Measurements from ENCODE around the gene PCGF3. TPM values are rescaled to one million over a fixed set of nuclear protein-coding genes. Genes with fewer than 3 reads are reported as not detected.
"Not testable (repeated sequence)": the region's sequence is repeated elsewhere in the genome, so short reads cannot be mapped to it uniquely, and the experiment has no call there.

PCGF3 gene
- polyA plus RNA-seq, 2 donors, result 27.0 to 63.7 TPM

GRCh38 chr4:774419-775092, 68.9 kb downstream of the PCGF3 start:
- H3K9me3 ChIP-seq (ENCODE audit: control insufficient read depth in 2 of 2, insufficient read depth in 1 of 2, low read depth in 1 of 2, low read length in 1 of 2); H3K27me3 ChIP-seq (ENCODE audit: control insufficient read depth in 1 of 2, insufficient read depth in 2 of 2, low read length in 2 of 2); H3K27ac ChIP-seq (ENCODE audit: low read depth in 2 of 2, low read length in 1 of 2); H3K4me3 ChIP-seq (ENCODE audit: low read depth in 1 of 2, low read length in 2 of 2); H3K4me1 ChIP-seq (ENCODE audit: control insufficient read depth in 2 of 2, insufficient read depth in 2 of 2, low read length in 1 of 2): not testable (repeated sequence)
- peaks cover 5 to 35% of the 10 kb centered on the region in 2 donors for H3K36me3 ChIP-seq (ENCODE audit: control insufficient read depth in 2 of 2, insufficient read depth in 2 of 2, low read length in 1 of 2)
- 94 to 96% methylated on average over 30 of the region's 30 CpGs for WGBS, 2 donors

- WGBS, 2 donors, result 98% methylated on average over 2 of the region's 2 CpGs
- H3K27me3 ChIP-seq (ENCODE audit: control insufficient read depth in 1 of 2, insufficient read depth in 2 of 2, low read length in 2 of 2); H3K4me3 ChIP-seq (ENCODE audit: low read depth in 1 of 2, low read length in 2 of 2); H3K27ac ChIP-seq (ENCODE audit: low read depth in 2 of 2, low read length in 1 of 2); H3K9me3 ChIP-seq (ENCODE audit: control insufficient read depth in 2 of 2, insufficient read depth in 1 of 2, low read depth in 1 of 2, low read length in 1 of 2): not testable (repeated sequence)
- peaks cover 0 to 34% of the 10 kb centered on the region in 2 donors for H3K36me3 ChIP-seq (ENCODE audit: control insufficient read depth in 2 of 2, insufficient read depth in 2 of 2, low read length in 1 of 2)
- H3K4me1 ChIP-seq (ENCODE audit: control insufficient read depth in 2 of 2, insufficient read depth in 2 of 2, low read length in 1 of 2), result peaks cover 8 to 14% of the 10 kb centered on the region in 2 donors
These were observed 69.9 kb downstream of the PCGF3 start for GRCh38 chr4:775485-775884.

GRCh38 chr4:776743-777441, 71.3 kb downstream of the PCGF3 start:
- Histone ChIP-seq H3K27me3 (ENCODE audit: control insufficient read depth in 1 of 2, insufficient read depth in 2 of 2, low read length in 2 of 2) (no peaks in the 10 kb centered on the region), H3K27ac (ENCODE audit: low read depth in 2 of 2, low read length in 1 of 2) (no peak overlapping the region), H3K9me3 (ENCODE audit: control insufficient read depth in 2 of 2, insufficient read depth in 1 of 2, low read depth in 1 of 2, low read length in 1 of 2) (no peaks in the 10 kb centered on the region), H3K36me3 (ENCODE audit: control insufficient read depth in 2 of 2, insufficient read depth in 2 of 2, low read length in 1 of 2) (peaks cover 0 to 30% of the 10 kb centered on the region in 2 donors), H3K4me3 (ENCODE audit: low read depth in 1 of 2, low read length in 2 of 2) (no peak overlapping the region), H3K4me1 (ENCODE audit: control insufficient read depth in 2 of 2, insufficient read depth in 2 of 2, low read length in 1 of 2) (peaks cover 2 to 19% of the 10 kb centered on the region in 2 donors)
- WGBS, 2 donors, result 93 to 95% methylated on average over 9 of the region's 9 CpGs

GRCh38 chr4:777520-778262, 72.1 kb downstream of the PCGF3 start:
- Histone ChIP-seq H3K27ac (ENCODE audit: low read depth in 2 of 2, low read length in 1 of 2) (no peak overlapping the region), H3K9me3 (ENCODE audit: control insufficient read depth in 2 of 2, insufficient read depth in 1 of 2, low read depth in 1 of 2, low read length in 1 of 2) (no peaks in the 10 kb centered on the region), H3K36me3 (ENCODE audit: control insufficient read depth in 2 of 2, insufficient read depth in 2 of 2, low read length in 1 of 2) (peaks cover 0 to 29% of the 10 kb centered on the region in 2 donors), H3K4me3 (ENCODE audit: low read depth in 1 of 2, low read length in 2 of 2) (no peak overlapping the region), H3K4me1 (ENCODE audit: control insufficient read depth in 2 of 2, insufficient read depth in 2 of 2, low read length in 1 of 2) (peaks cover 2 to 22% of the 10 kb centered on the region in 2 donors), H3K27me3 (ENCODE audit: control insufficient read depth in 1 of 2, insufficient read depth in 2 of 2, low read length in 2 of 2) (no peaks in the 10 kb centered on the region)
- WGBS, 2 donors, result 93 to 95% methylated on average over 6 of the region's 6 CpGs

- peaks cover 2 to 18% of the 10 kb centered on the region in 2 donors for H3K4me1 ChIP-seq (ENCODE audit: control insufficient read depth in 2 of 2, insufficient read depth in 2 of 2, low read length in 1 of 2)
These were observed 73.9 kb downstream of the PCGF3 start for GRCh38 chr4:779555-779954.

GRCh38 chr4:780255-780654, 74.6 kb downstream of the PCGF3 start:
- H3K27me3 ChIP-seq (ENCODE audit: control insufficient read depth in 1 of 2, insufficient read depth in 2 of 2, low read length in 2 of 2); H3K9me3 ChIP-seq (ENCODE audit: control insufficient read depth in 2 of 2, insufficient read depth in 1 of 2, low read depth in 1 of 2, low read length in 1 of 2): not testable (repeated sequence)
- Histone ChIP-seq H3K4me3 (ENCODE audit: low read depth in 1 of 2, low read length in 2 of 2) (peak overlapping the region; percentile 96 to 98), H3K27ac (ENCODE audit: low read depth in 2 of 2, low read length in 1 of 2) (peak overlapping the region; percentile 35 to 41), H3K36me3 (ENCODE audit: control insufficient read depth in 2 of 2, insufficient read depth in 2 of 2, low read length in 1 of 2) (peaks cover 0 to 13% of the 10 kb centered on the region in 2 donors), H3K4me1 (ENCODE audit: control insufficient read depth in 2 of 2, insufficient read depth in 2 of 2, low read length in 1 of 2) (peaks cover 2 to 15% of the 10 kb centered on the region in 2 donors)
- 60 to 67% methylated on average over 10 of the region's 10 CpGs for WGBS, 2 donors

More at GRCh38 chr4:779555-779954, 73.9 kb downstream of the PCGF3 start:
- H3K36me3 ChIP-seq (ENCODE audit: control insufficient read depth in 2 of 2, insufficient read depth in 2 of 2, low read length in 1 of 2), result peaks cover 0 to 17% of the 10 kb centered on the region in 2 donors
- H3K27me3 ChIP-seq (ENCODE audit: control insufficient read depth in 1 of 2, insufficient read depth in 2 of 2, low read length in 2 of 2), result no peaks in the 10 kb centered on the region
- H3K27ac ChIP-seq (ENCODE audit: low read depth in 2 of 2, low read length in 1 of 2), result no peak overlapping the region
- 90 to 97% methylated on average over 2 of the region's 2 CpGs for WGBS, 2 donors
- no peak overlapping the region for H3K4me3 ChIP-seq (ENCODE audit: low read depth in 1 of 2, low read length in 2 of 2)
- no peaks in the 10 kb centered on the region for H3K9me3 ChIP-seq (ENCODE audit: control insufficient read depth in 2 of 2, insufficient read depth in 1 of 2, low read depth in 1 of 2, low read length in 1 of 2)

- peaks cover 0 to 12% of the 10 kb centered on the region in 2 donors for H3K36me3 ChIP-seq (ENCODE audit: control insufficient read depth in 2 of 2, insufficient read depth in 2 of 2, low read length in 1 of 2)
- peaks cover 2 to 15% of the 10 kb centered on the region in 2 donors for H3K4me1 ChIP-seq (ENCODE audit: control insufficient read depth in 2 of 2, insufficient read depth in 2 of 2, low read length in 1 of 2)
- peak overlapping the region; percentile 96 to 98 for H3K4me3 ChIP-seq (ENCODE audit: low read depth in 1 of 2, low read length in 2 of 2)
- H3K27ac ChIP-seq (ENCODE audit: low read depth in 2 of 2, low read length in 1 of 2), result peak overlapping the region; percentile 95 to 96
- peaks cover 0 to 7% of the 10 kb centered on the region in 2 donors for H3K27me3 ChIP-seq (ENCODE audit: control insufficient read depth in 1 of 2, insufficient read depth in 2 of 2, low read length in 2 of 2)
- WGBS, 2 donors, result 2 to 3% methylated on average over 38 of the region's 38 CpGs
- H3K9me3 ChIP-seq (ENCODE audit: control insufficient read depth in 2 of 2, insufficient read depth in 1 of 2, low read depth in 1 of 2, low read length in 1 of 2), result no peaks in the 10 kb centered on the region
These were observed 75.3 kb downstream of the PCGF3 start for GRCh38 chr4:780716-781492.

GRCh38 chr4:781493-782216, 76.0 kb downstream of the PCGF3 start:
- H3K4me3 ChIP-seq (ENCODE audit: low read depth in 1 of 2, low read length in 2 of 2), result peak overlapping the region; percentile 96 to 98
- H3K27ac ChIP-seq (ENCODE audit: low read depth in 2 of 2, low read length in 1 of 2), result peak overlapping the region; percentile 95 to 96
- peaks cover 0 to 11% of the 10 kb centered on the region in 2 donors for H3K27me3 ChIP-seq (ENCODE audit: control insufficient read depth in 1 of 2, insufficient read depth in 2 of 2, low read length in 2 of 2)
- H3K36me3 ChIP-seq (ENCODE audit: control insufficient read depth in 2 of 2, insufficient read depth in 2 of 2, low read length in 1 of 2), result peaks cover 0 to 12% of the 10 kb centered on the region in 2 donors
- no peaks in the 10 kb centered on the region for H3K9me3 ChIP-seq (ENCODE audit: control insufficient read depth in 2 of 2, insufficient read depth in 1 of 2, low read depth in 1 of 2, low read length in 1 of 2)
- H3K4me1 ChIP-seq (ENCODE audit: control insufficient read depth in 2 of 2, insufficient read depth in 2 of 2, low read length in 1 of 2), result peaks cover 7 to 15% of the 10 kb centered on the region in 2 donors
- WGBS, 2 donors, result 0 to 1% methylated on average over 52 to 57 of the region's 57 CpGs
